Occipital lobe (tissue), 2 donors: Measurements from ENCODE around the gene BLOC1S2. TPM values are rescaled to one million over a fixed set of nuclear protein-coding genes. Genes with fewer than 3 reads are reported as not detected.

Source experiments
- small RNA-seq: library from RNA; depleted of rRNA; stranded (forward); fragments of <200 nt; gene quantifications from one replicate; pipeline ENCODE3, GENCODE V24; 2014
- total RNA-seq: library from RNA; depleted of rRNA; stranded (reverse); fragments of >200 nt; gene quantifications from one replicate; pipeline ENCODE4 v1.2.3, GENCODE V29; 2014

Gene BLOC1S2
- total RNA-seq, 1 donor from 2014 or later, result 44.0 TPM

Small RNA genes lying within 50 kb of the gene (small RNA-seq; reads per million reads assigned to genes)
- gene RNU6-422P, result not detected
- gene SNORA12, result 55.7 reads per million, percentile 95 among the genes with 10 or more reads in this experiment

Other genes with a start within 250 kb of the BLOC1S2 start
- gene CPN1, start 204.8 kb downstream of the BLOC1S2 start, total RNA-seq, result not detected
- 9.8 TPM for gene ERLIN1, start 100.7 kb downstream of the BLOC1S2 start, total RNA-seq
- gene CHUK, start 57.1 kb downstream of the BLOC1S2 start, total RNA-seq, result 25.9 TPM
- 32.9 TPM for gene CWF19L1, start 19.0 kb downstream of the BLOC1S2 start, total RNA-seq
- gene PKD2L1, start 43.5 kb upstream of the BLOC1S2 start, total RNA-seq, result 0.62 TPM
- gene SCD, start 60.6 kb upstream of the BLOC1S2 start, total RNA-seq, result 123 TPM
- gene WNT8B, start 176.3 kb upstream of the BLOC1S2 start, total RNA-seq, result not detected
- 3.7 TPM for gene SEC31B, start 233.2 kb upstream of the BLOC1S2 start, total RNA-seq
- gene NDUFB8, start 243.2 kb upstream of the BLOC1S2 start, total RNA-seq, result 102 TPM
- gene HIF1AN, start 249.3 kb upstream of the BLOC1S2 start, total RNA-seq, result 14.0 TPM